Body of pancreas (tissue), 4 donors: ENCODE measurements around the gene UGGT2. TPM values are rescaled to one million over a fixed set of nuclear protein-coding genes. Genes with fewer than 3 reads are reported as not detected.
"Not testable (repeated sequence)": the region's sequence is repeated elsewhere in the genome, so short reads cannot be mapped to it uniquely, and the experiment has no call there.

ENCODE experiments used
- ATAC-seq: fragments of 150-250 bp; one replicate; pipeline ENCODE4 v1.9.1; 2016
- DNase-seq, 4 donors: peaks; one replicate each; pipeline ENCODE4 v3.0.0-alpha.2; 2019
- H3K27ac ChIP-seq, 4 donors: fragments of 200-600 bp; sonication (generic); 1 replicate in 3 of 4; 2 replicates in 1 of 4; pipeline versions ENCODE4 v1.5.1 to v1.6.1; 2016 to 2019; ENCODE audit warnings: mild to moderate bottlenecking in 1 of 4, mixed read lengths in 1 of 4, moderate library complexity in 1 of 4
- H3K27me3 ChIP-seq, 2 donors: fragments of 200-600 bp; sonication (generic); one replicate each; pipeline ENCODE4 v1.6.0; 2016; ENCODE audit warnings: mild to moderate bottlenecking in 1 of 2
- H3K36me3 ChIP-seq, 2 donors: fragments of 200-600 bp; sonication (generic); replicated peaks in 1 of 2; 2 replicates each; pipeline ENCODE4 v1.5.1; 2016; ENCODE audit warnings: low read depth in 2 of 2; ENCODE audit not compliant: insufficient read depth in 1 of 2
- H3K4me1 ChIP-seq: fragments of 200-600 bp; sonication (generic); one replicate; pipeline ENCODE4 v1.6.0; 2016
- H3K4me3 ChIP-seq, 2 donors: fragments of 200-600 bp; sonication (generic); 1 replicate in 1 of 2; 2 replicates in 1 of 2; pipeline ENCODE4 v1.5.1; 2016 to 2019
- H3K9me3 ChIP-seq, 3 donors: fragments of 200-600 bp; sonication (generic); 1 replicate in 2 of 3; 2 replicates in 1 of 3; pipeline ENCODE4 v1.5.1; 2016
- CTCF ChIP-seq, 7 experiments: fragments of 450-650 bp in 4 of 7; fragments of 200-600 bp in 3 of 7; sonication (generic) in 3 of 7; IDR thresholded peaks; one replicate each; pipeline ENCODE4 v1.5.1; 2016 to 2019; ENCODE audit warnings: antibody characterized with exemption in 7 of 7
- POLR2A ChIP-seq, 3 donors: fragments of 450-650 bp; IDR thresholded peaks; one replicate each; pipeline ENCODE4 v1.6.1; 2016; ENCODE audit warnings: antibody characterized with exemption in 3 of 3, mild to moderate bottlenecking in 2 of 3
- WGBS, 2 donors: methylation state at CpG; one replicate each; pipeline ENCODE4 v1.1.5; 2017; 5-methylcytosine and 5-hydroxymethylcytosine counted together
- intact Hi-C: fragments of 100-400 bp; cut with DNase I; formaldehyde crosslinking; loops from one replicate; pipeline ENCODE4 v1.15.1; 2023
- total RNA-seq, 2 donors: library from RNA; depleted of rRNA; stranded (reverse); fragments of >200 nt; gene quantifications; one replicate each; pipeline ENCODE4 v1.1.0, GENCODE V29; 2016

Gene UGGT2
- total RNA-seq, 2 donors from 2014 or later, result 49.8 TPM

GRCh38 chr13:95783747-95784146 is 269.5 kb downstream of the UGGT2 start:
- no peaks in the 10 kb centered on the region for H3K9me3 ChIP-seq
- H3K36me3 ChIP-seq, result peaks cover 2 to 6% of the 10 kb centered on the region in 2 donors
- TF ChIP-seq POLR2A (IDR thresholded peaks at IDR 0.05) (no peak), CTCF (IDR thresholded peaks at IDR 0.05) (no peak)
- intact Hi-C loops, result no loop called here
- ATAC-seq (no peak), DNase-seq (no peak)
- no peak overlapping the region for H3K4me3 ChIP-seq
- H3K4me1 ChIP-seq, result peaks cover 39% of the 10 kb centered on the region
- H3K27me3 ChIP-seq, result no peaks in the 10 kb centered on the region
- 72 to 78% methylated on average over 5 of the region's 5 CpGs for WGBS, 2 donors
- no peak overlapping the region for H3K27ac ChIP-seq

- ATAC-seq, H3K4me3 ChIP-seq, H3K36me3 ChIP-seq, H3K9me3 ChIP-seq, DNase-seq, intact Hi-C loops, H3K27me3 ChIP-seq, H3K27ac ChIP-seq: not testable (repeated sequence)
- H3K4me1 ChIP-seq, result peaks cover 21% of the 10 kb centered on the region
- 83 to 100% methylated on average over 1 of the region's 1 CpG for WGBS, 2 donors
These were observed 271.3 kb downstream of the UGGT2 start for GRCh38 chr13:95781940-95782339.

GRCh38 chr13:95781016-95781415 is 272.2 kb downstream of the UGGT2 start:
- Histone ChIP-seq H3K9me3 (no peaks in the 10 kb centered on the region), H3K36me3 (peaks cover 0 to 2% of the 10 kb centered on the region in 2 donors), H3K4me1 (peaks cover 17% of the 10 kb centered on the region), H3K4me3 (no peak overlapping the region), H3K27me3 (no peaks in the 10 kb centered on the region), H3K27ac (no peak overlapping the region)
- ATAC-seq, result no peak
- no peak for DNase-seq
- intact Hi-C loops, result no loop called here
- 91 to 92% methylated on average over 6 of the region's 6 CpGs for WGBS, 2 donors
- TF ChIP-seq POLR2A (IDR thresholded peaks at IDR 0.05), result no peak
- TF ChIP-seq CTCF (IDR thresholded peaks at IDR 0.05), result no peak

GRCh38 chr13:95779522-95779921 is 273.7 kb downstream of the UGGT2 start:
- Histone ChIP-seq H3K4me1 (peaks cover 12% of the 10 kb centered on the region), H3K9me3 (no peaks in the 10 kb centered on the region), H3K4me3 (no peak overlapping the region), H3K36me3 (peaks cover 0 to 2% of the 10 kb centered on the region in 2 donors), H3K27me3 (no peaks in the 10 kb centered on the region), H3K27ac (no peak overlapping the region)
- TF ChIP-seq CTCF (IDR thresholded peaks at IDR 0.05), result no peak
- TF ChIP-seq POLR2A (IDR thresholded peaks at IDR 0.05), result no peak
- ATAC-seq (no peak), DNase-seq (no peak)
- 72 to 83% methylated on average over 1 of the region's 1 CpG for WGBS, 2 donors
- intact Hi-C loops, result no loop called here

GRCh38 chr13:95771905-95772304 is 281.3 kb downstream of the UGGT2 start:
- no peaks in the 10 kb centered on the region for H3K27me3 ChIP-seq
- ATAC-seq, result no peak

More at GRCh38 chr13:95771905-95772304, 281.3 kb downstream of the UGGT2 start:
- TF ChIP-seq CTCF (IDR thresholded peaks at IDR 0.05) (no peak), POLR2A (IDR thresholded peaks at IDR 0.05) (no peak)
- DNase-seq, result no peak
- H3K27ac ChIP-seq, result no peak overlapping the region
- WGBS, 2 donors, result 83% methylated on average over 4 of the region's 4 CpGs
- no peak overlapping the region for H3K4me3 ChIP-seq
- intact Hi-C loops, result no loop called here
- H3K4me1 ChIP-seq, result no peaks in the 10 kb centered on the region
- no peaks in the 10 kb centered on the region for H3K9me3 ChIP-seq
- peaks cover 0 to 2% of the 10 kb centered on the region in 2 donors for H3K36me3 ChIP-seq
